Caki2 (cell line): ENCODE measurements around the gene SLC66A2. TPM values are rescaled to one million over a fixed set of nuclear protein-coding genes. Genes with fewer than 3 reads are reported as not detected.

Experiments used
- DNase-seq: peaks from one replicate; pipeline ENCODE4 v3.0.0-alpha.2; 2015; ENCODE audit warnings: low read depth
- in situ Hi-C: cut with HindIII; loops from 2 replicates; pipeline ENCODE4 v1.10.0; 2016; ENCODE audit warnings: low sequenced_read_pairs, low pct_unique_long_range_greater_than_20kb, mixed read lengths
- total RNA-seq: library from RNA; depleted of rRNA; stranded (reverse); fragments of >200 nt; shearing (Covaris generic); gene quantifications from 2 replicates; pipeline ENCODE4 v1.2.3, GENCODE V29; 2014; ENCODE audit warnings: low replicate concordance

SLC66A2 gene
- total RNA-seq, 1 experiment from 2014 or later = 18.0 TPM

DNA sequence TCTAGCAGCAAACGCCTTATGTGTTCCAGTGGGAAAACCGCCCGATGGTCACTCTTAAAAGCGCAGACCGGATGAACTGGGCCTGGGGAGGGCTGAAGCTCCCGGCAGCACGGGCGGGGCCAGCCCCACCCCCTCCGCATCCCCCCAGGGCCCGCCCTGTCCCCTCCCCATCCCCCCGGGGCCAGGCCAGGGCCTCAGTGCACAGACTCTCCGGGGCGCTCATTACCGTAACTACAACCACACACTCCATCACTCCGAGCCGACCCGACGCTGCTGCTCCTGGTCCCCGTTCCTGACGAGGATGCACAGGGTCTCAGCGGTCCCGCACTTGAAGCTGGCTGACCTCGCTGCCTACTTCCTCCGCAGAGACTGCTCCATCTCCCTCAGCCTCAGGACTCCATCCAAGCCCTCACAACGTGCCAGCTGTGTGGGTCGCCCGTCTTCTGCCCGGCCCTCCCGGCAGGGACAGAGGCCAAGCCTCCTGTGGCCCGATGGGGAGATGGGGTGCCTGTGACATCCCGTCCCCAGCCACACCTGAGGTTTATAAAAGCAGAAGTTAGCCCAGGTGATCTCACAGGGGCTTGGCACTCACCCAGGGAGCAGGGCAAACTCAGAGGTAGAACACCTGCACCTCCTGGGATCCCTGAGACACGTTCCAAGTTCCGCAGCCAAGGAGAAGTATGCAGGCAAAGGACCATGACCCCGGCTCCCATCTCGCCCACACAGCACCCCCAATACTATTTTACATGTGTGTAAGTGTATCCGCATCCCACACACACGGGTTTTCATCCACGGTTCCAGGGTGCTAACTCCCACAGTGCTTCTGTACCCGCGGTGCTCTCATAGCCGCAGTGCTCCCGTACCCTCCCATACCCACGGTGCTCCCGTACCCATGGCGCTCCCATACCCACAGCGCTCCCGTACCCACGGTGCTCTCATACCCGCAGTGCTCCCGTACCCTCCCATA, 36.0 kb downstream of the SLC66A2 start:
- in situ Hi-C loops = no loop called here
- no peak for DNase-seq

DNA sequence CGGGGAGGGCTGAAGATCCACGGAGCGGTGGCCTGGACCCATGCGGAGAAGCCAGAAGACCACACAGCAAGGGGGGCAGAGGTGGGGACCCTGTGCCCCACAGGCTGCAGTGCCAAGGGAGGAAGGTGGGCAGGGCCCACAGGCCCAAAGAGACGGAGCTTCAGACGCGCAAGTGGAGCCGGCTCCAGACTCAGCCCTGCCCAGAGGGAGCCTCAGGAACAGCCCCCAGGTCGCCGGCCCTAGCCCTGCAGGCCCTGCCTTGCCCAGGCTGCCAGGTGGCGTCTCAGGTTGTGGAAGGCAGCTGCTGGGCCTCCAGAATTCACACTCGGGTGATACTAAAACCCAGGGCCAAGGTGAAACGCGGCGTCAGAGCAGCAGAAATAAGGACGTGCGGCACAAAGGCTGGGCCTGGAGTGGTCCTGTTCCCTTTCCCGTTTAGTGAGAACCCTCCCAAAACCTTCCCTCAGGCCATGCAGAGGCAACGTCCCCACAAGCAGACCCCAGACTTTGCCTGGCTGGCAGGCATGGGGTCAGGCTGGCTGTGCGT, 36.8 kb downstream of the SLC66A2 start:
- in situ Hi-C loops = no loop called here
- DNase-seq = no peak

DNA sequence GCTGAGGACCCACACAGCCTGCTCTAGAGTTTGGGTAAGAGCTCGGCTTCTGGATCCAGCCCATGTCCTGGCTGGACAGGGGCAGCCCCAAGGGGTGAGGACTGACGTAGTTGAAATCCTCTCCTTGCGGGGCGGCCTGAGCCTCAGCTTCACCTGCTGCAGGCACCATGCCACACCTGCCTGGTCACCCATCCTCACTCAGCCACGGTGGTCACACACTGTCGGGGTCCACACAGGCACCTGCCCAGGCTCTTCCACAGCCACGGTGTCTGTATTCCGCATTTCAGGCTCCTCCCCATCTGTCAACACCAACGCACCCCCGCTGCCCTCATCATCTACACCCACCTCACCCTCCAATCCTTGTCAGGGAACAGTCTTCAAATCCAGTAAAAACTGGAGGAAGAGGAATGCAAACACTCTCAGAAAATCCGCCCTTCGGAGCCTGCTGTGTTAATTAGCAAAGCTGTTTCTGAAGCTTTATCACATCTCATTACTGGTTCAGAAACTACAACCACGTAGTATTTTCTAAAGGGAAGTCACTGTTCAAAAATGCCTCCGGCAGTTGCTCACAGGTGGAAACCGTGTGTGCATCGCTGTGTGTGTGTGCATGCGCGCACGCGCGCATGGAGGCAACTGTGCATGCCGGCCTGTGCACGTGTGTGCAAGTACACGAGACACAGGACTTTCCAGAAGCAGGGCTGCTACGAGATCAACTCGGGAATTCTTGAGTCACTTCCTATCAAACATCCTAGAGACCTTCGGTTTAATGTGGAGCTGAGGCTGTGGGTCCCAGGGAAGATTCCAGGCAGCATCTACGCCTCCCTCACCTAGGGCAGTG, 38.2 kb downstream of the SLC66A2 start:
- no peak for DNase-seq
- in situ Hi-C loops = no loop called here

DNA sequence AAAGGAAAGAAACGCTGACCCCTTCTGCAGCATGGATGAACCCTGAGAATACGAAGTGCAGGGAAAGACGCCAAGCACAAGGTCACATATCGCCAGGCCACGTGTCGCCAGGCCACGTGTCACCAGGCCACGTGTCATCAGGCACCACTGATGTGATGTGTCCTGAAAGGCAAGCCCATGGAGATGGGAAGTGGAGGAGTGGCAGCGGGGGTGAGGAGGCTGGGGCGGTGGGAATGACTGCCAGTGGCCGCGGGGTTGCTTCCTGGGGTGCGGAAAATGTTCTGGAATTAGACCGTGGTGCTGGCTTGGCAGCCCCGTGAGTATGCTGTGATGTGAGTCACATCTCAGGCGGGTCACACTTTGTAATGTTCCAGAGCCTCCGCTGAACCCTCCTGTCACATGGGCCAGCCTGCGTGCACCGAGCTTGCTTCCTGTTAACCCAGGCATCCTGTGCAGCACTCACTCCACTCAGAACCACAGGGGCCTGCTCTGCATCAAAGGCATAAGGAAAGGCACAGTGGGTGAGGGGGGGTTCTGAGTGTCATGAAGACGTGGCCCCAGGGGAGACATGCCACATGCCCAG, 39.0 kb downstream of the SLC66A2 start:
- in situ Hi-C loops = no loop called here
- DNase-seq = no peak

DNA sequence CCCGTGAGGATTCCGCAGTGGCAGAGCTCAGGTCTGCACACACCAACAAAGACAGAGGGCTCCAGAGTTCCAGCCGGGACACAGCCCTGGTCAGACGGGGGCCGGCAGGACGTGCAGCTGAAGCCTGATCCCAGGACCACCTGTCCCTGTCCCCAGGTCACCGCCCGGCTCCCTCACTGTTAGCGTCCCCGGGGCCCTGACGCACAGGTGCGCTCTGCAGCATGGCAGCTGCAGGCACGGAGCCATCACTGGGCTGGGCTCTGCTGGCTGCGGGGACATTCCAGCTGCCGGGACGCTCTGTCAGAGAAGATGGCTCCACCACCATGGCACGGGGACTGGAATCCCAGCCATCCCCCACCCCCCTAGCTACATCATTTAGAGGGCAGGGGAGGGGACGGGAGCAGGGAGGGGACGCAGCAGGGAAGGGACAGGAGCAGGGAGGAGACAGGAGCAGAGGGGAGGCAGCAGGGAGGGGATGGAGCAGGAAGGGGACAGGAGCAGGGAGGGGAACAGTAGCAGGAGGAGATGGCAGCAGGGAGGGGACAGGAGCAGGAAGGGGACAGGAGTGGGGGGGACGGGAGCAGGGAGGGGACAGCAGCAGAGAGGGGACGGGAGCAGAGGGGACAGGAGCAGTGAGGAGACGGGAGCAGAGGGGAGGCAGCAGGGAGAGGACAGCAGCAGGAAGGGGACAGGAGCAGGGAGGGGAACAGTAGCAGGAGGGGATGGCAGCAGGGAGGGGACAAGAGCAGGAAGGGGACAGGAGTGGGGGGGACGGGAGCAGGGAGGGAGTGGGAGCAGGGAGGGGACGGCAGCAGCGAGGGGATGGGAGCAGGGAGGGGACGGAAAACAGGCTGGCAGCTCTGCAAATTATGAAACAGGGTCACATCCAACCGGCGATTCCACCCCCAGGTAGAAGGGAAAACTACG, 39.8 kb downstream of the SLC66A2 start:
- DNase-seq = no peak
- in situ Hi-C loops = no loop called here

DNA sequence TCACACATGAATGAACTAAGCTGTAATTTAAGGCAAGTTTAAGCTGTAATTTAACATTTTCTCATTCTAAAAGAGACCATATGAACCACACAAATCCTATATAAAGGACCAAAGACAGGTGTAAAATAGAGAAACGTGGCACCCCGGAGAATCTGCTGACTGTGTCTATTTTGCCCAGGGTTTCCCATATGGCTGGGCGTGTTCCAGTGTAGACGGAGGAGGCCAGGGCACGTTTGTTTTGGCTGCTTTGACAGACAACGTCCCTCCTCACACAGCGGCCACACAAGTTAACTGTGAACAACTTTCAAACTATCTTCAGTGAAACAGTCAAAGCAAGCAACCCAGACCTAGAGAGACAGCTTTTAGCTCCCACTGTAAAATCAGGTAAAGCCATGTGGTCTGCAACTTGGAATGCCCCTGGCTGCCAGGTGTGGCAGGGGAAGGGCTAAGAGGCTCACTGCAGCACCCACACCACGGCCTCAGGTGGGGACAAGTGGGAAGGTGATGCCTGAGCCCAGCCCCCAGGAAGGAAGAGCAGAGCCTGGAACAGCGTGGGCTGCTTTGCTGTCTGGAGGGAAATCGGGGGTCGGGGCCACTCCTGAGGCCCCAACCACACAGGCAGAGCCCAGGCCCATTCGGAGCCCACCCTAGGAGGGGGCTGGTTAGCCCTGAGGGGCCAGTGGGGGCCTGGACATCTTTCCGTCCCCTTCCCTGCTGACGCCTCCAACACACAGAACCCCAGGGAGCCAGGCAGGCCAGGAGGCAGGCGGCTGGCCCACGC, 40.7 kb downstream of the SLC66A2 start:
- in situ Hi-C loops = no loop called here
- no peak for DNase-seq

DNA sequence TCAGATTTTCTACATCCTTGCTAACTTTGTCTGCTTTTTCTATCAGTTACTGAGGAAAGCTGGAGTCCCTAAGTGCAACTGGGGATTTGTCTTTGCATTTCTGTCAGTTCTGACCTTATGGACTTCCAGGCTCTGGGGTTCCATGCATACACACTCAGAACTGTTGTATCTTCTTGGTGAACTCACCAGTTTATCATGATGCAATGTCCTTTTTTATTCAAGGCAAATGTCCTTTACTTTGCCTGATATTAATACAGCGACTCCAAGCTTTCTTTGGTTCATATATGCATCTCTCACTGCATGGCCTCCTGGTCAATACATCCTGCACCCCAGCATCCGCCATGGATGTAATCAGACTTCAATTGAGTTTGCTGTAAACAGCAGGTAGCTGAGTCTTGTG, 44.7 kb downstream of the SLC66A2 start:
- no peak for DNase-seq
- in situ Hi-C loops = no loop called here

DNA sequence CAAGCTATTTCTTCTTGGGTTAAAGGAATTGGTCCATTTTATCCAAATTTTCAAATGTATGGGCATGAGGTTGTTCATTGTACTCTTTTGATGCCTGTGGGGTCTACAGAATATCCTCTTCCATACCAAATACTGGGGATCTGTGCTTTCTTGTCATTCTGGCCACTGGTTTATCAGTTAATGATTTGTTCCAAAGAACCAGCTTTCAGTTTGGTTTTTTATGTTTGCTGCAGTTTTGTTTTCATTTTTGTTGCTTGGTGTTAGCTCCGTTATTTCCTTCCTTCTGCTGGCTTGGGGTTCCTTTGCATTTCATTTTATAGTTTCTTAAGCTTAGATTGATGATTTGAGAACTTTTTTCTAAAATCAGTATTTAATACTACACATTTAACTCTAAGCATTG, 45.5 kb downstream of the SLC66A2 start:
- no peak for DNase-seq
- in situ Hi-C loops = no loop called here

DNA sequence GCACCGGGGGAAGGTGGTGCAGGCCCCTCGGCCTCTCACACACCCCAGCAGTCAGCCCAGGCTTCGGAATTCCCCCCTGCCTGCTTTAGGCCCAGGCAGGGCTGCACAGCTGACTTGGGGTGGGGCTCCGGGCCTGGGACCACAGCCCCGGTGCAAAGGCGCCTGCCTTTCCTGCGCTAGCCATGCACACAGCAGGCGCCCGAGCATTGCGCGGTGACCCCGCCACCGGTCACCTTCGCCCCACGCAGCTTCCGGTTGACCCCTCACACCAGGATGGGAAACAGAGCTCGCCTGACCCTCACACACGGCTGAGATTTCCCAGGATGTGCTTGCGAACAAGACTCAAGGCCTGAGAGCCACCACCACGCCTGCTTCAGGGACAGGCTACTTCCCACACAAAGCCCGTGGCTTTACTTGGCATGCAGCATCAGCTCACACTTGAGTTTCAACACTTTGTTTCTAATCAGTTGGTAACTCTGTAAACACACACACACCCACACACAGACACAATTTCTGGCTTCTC, 46.0 kb downstream of the SLC66A2 start:
- no peak for DNase-seq
- in situ Hi-C loops = no loop called here

DNA sequence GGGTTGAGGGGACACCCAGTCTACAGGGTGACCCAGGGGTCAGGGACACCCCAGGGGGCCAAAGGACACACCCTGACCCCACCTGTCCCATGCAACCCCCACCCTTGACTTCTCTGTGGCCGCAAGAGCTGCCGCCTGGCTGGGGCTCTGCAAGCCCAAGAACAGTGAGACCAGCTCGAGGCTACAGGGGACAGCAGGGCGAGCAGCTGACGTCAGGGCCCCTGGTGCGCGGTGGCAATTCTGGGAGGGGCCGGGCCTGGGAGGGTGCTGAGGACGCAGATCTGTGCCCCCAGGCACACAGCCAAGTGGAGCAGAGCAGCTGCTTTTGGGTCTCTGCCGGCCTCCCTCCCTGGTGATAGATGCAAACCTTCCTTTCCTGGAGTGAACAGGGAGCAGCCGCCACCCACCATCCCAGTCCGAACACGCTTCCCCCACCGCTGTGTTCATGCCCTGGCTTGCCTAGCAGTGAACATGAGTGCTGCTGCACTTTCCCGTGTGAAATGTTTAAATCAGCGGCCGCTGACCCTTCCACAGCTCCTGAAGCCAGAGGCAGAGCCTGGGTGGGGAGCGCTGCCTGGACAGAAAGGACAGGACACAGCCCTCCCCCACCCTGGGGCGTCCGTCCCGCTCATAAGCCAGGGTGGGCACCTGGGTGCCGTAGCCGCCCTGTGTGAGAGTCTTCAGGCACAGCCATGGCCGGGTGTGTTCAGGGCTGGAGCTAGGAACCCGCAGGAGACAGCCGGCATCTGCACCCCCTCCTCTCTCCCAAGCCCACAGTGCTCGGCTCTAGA, 46.9 kb downstream of the SLC66A2 start:
- in situ Hi-C loops = no loop called here
- no peak for DNase-seq

DNA sequence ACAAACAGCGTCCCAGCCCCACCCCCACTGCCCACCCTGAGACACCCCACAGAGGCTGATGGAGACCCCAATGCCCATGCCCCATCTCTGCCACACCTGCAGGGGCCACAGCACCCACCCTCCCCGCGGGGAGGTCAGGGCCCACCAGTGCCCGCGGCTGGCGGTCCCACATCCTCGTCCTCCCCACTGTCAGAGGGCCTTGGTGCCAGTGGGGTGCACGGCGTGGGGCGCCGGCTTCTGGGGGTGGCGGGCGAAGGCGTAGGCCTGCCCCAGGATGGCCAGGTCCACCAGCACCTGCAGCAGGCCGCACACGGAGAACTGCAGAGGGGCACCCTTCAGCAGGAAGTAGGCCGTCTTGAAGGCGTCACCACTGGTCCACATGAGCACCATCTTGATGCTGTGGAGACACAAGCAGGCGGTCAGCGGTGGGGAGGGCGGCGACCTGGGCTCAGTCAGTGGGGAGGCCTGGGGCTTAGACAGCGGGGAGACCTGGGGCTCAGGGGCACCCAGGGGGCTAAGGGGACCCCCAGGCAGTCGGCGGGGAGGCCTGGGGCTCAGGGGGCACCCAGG, 47.6 kb downstream of the SLC66A2 start:
- DNase-seq = no peak
- in situ Hi-C loops = no loop called here

DNA sequence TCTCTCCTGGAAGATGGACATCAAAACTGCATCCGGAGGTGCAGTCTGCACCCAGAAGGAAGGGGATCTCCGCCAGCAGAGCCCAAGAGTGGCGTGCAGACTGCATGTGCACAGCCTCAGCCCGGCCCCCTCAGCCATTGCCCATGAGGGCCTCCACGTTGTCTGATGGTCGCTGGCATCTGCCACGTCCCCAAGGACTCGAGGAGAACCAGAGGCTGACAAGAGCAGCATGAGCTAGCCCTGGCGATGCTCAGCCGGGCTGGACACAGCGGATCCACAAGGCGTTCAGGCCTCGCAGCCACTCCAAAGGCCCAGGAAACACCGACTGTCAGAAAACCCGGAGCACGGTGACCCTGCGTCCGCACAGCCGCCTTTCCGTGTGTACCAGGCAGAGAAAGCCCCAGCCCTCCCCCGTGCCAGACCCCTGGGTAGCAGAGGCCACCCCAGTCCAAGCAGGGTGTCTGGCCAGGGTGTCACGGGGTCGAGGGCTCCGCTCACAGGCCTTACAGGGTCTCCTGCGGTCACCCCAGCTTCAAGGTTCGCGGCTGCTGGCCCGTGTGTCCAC, 48.3 kb downstream of the SLC66A2 start:
- no peak for DNase-seq
- in situ Hi-C loops = no loop called here

DNA sequence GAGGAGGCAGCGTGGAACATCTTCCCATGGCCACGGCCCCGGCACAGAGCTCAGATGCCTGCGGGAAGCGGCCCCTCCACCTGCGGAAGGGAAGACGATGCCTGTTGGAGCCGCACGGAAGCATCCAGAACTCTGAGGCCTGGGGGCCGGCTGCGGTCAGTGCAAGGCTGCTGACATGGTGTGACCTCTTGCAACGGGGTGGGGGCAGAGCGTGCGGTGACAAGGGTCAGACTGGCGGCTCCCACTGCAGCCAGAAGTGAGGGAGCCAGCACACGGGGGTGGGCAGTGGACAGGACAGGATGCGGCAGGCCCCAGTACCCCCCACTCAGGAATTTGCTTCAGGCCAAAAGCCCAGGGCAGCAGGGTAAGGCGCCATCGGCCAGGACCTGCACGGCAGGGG, 48.8 kb downstream of the SLC66A2 start:
- no peak for DNase-seq
- in situ Hi-C loops = no loop called here

DNA sequence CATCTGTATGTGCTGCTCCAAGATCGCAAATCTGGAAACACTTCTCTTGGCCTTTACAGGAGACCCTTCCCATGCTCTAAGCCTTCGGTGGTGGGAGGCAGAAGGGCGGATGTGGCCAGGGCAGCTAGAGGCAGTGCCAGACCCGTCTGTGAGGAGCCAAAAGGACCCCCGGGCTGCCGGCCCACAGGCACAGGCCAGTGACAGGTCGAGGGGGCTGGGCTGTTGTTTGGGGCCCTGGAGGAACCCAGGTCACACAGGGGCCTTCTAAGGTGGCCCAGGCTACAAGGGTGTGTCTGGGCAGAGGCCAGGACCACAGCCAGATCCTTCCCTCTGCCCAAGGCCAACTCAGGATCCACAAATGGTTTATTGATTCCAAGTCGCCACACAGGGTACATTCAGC, 49.4 kb downstream of the SLC66A2 start:
- DNase-seq = no peak
- in situ Hi-C loops = no loop called here

DNA sequence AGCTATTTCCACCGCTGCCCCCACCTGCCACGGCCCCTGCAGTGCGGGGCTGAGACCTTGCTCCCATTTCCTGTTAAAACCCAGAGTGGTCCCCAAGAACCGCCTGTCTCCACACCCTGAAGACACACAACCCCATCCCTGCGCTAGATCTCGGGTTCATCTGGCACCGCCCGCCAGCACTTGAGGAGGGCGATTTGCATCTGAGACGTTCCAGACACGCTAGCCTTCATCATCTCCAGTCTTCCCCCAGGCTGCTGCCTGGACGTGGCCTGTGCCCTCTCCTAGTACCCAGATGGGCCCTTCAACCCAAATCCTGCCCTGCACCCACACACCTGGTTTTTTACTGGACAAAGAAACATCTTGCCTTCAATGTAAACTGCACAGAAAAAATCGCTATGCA, 49.8 kb downstream of the SLC66A2 start:
- DNase-seq = no peak
- in situ Hi-C loops = no loop called here
